GM19324 (cell line): ENCODE data around the gene GLI2.

Experiments
- ATAC-seq: cut with Tn5 transposase; IDR thresholded peaks from one replicate; pipeline ENCODE4 v1.9.1; 2021; ENCODE audit warnings: mild to moderate bottlenecking, moderate library complexity; ENCODE audit not compliant: unreplicated experiment, low FRiP score

Gene GLI2

GRCh38 chr2:120783969-120784372 lies 48.3 kb downstream of the GLI2 start:
- no peak for ATAC-seq
